OCI-LY1 (cell line): ENCODE measurements around the gene ZNF615.

Experiments
- EZH2 ChIP-seq: fragments of 200-600 bp; sonication (generic), shearing (Covaris generic); IDR thresholded peaks from 2 replicates; pipeline ENCODE4 v1.8.0; 2017; ENCODE audit warnings: borderline replicate concordance, mixed run types, mild to moderate bottlenecking, antibody characterized with exemption, low read length, moderate library complexity, mixed read lengths
- TF ChIP-seq, protein P1 (sequence below): fragments of 200-600 bp; sonication (generic), shearing (Covaris generic); IDR thresholded peaks from 2 replicates; pipeline ENCODE4 v1.5.1; 2017; ENCODE audit warnings: mild to moderate bottlenecking, antibody characterized with exemption, low read length, moderate library complexity, mixed read lengths

DNA sequence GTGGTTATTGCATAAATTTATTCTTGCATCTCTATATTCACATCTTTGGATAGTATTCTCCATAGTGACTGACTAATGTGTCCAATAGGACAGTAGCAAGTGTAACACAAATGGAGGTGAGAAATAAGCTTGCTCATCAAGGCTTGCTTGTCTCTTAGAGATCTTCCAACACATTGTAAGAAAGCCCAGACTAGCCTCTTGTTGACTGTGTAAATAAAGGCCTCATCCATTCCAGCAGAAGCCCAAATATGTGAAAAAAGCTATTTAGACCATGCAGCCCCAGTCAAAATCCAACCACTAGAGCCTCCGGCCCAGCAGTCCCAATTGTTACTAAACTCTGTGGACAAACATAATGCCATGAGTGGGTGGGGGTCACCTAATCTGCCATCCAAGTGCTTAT lies 2.7 kb upstream of the ZNF615 start:
- no peak for TF ChIP-seq EZH2
- TF ChIP-seq, protein P1, sequence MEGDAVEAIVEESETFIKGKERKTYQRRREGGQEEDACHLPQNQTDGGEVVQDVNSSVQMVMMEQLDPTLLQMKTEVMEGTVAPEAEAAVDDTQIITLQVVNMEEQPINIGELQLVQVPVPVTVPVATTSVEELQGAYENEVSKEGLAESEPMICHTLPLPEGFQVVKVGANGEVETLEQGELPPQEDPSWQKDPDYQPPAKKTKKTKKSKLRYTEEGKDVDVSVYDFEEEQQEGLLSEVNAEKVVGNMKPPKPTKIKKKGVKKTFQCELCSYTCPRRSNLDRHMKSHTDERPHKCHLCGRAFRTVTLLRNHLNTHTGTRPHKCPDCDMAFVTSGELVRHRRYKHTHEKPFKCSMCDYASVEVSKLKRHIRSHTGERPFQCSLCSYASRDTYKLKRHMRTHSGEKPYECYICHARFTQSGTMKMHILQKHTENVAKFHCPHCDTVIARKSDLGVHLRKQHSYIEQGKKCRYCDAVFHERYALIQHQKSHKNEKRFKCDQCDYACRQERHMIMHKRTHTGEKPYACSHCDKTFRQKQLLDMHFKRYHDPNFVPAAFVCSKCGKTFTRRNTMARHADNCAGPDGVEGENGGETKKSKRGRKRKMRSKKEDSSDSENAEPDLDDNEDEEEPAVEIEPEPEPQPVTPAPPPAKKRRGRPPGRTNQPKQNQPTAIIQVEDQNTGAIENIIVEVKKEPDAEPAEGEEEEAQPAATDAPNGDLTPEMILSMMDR = no peak
